ENCODE measurements around the gene TP53RK.

The TP53RK gene

GRCh38 chr20:46709459-46710152 lies 20.4 kb upstream of the TP53RK start, which contains the start of gene SLC2A10 (continued):
- no peak for TF ChIP-seq ZNF658 (tag by site-specific recombination; IDR thresholded peaks at IDR 0.05)
- TF ChIP-seq ZNF335 (tag by site-specific recombination; conservative IDR thresholded peaks at IDR 0.05) = peak; percentile 63; the same call in 1 of the 2 replicates
- TF ChIP-seq ZBTB8A (tag by site-specific recombination; IDR thresholded peaks at IDR 0.05) = no peak
- TF ChIP-seq SALL2 (tag by site-specific recombination; IDR thresholded peaks at IDR 0.05; ENCODE audit: borderline replicate concordance) = no peak
- TF ChIP-seq ZBTB11 (tag by site-specific recombination; conservative IDR thresholded peaks at IDR 0.05; ENCODE audit: low read depth) = no peak
- TF ChIP-seq RBAK (tag by site-specific recombination; IDR thresholded peaks at IDR 0.05) = no peak
- TF ChIP-seq ZBTB21 (tag by site-specific recombination; IDR thresholded peaks at IDR 0.05) = no peak
- no peak for TF ChIP-seq ZNF514 (tag by site-specific recombination; IDR thresholded peaks at IDR 0.05)
- no peak for TF ChIP-seq ZNF433 (tag by site-specific recombination; IDR thresholded peaks at IDR 0.05; ENCODE audit: low read depth)
- peak; percentile 24; the same call in 1 of the 2 replicates for TF ChIP-seq PATZ1 (tag by site-specific recombination; IDR thresholded peaks at IDR 0.05)
- TF ChIP-seq MZF1 (tag by site-specific recombination; IDR thresholded peaks at IDR 0.05; ENCODE audit: borderline replicate concordance) = no peak
- no peak for TF ChIP-seq ZNF114 (tag by site-specific recombination; IDR thresholded peaks at IDR 0.05)
- TF ChIP-seq ZNF132 (tag by site-specific recombination; IDR thresholded peaks at IDR 0.05; ENCODE audit: borderline replicate concordance) = no peak
- no peak for TF ChIP-seq ZNF16 (tag by site-specific recombination; IDR thresholded peaks at IDR 0.05; ENCODE audit: low read depth)
- TF ChIP-seq ZNF621 (tag by site-specific recombination; IDR thresholded peaks at IDR 0.05) = no peak
- TF ChIP-seq PRDM4 (tag by site-specific recombination; IDR thresholded peaks at IDR 0.05) = no peak
- TF ChIP-seq PRDM10 (tag by site-specific recombination; IDR thresholded peaks at IDR 0.05) = no peak
- no peak for TF ChIP-seq REST (tag by site-specific recombination; IDR thresholded peaks at IDR 0.05)
- TF ChIP-seq ZNF26 (tag by site-specific recombination; IDR thresholded peaks at IDR 0.05) = no peak
- peak; percentile 35; the same call in 1 of the 2 replicates for TF ChIP-seq SP2 (tag by site-specific recombination; IDR thresholded peaks at IDR 0.05)
- TF ChIP-seq MEIS1 (CRISPR knock-in tag; IDR thresholded peaks at IDR 0.05; ENCODE audit: borderline replicate concordance) = no peak
- TF ChIP-seq ZNF404 (tag by site-specific recombination; IDR thresholded peaks at IDR 0.05) = no peak
